ENCODE data around the gene NR3C2. TPM values are rescaled to one million over a fixed set of nuclear protein-coding genes. Genes with fewer than 3 reads are reported as not detected.

The NR3C2 gene
- total and polyA plus RNA-seq, 2 experiments from 2014 or later = 1.2 to 3.0 TPM

GRCh38 chr4:148215202-148215601 lies 227.0 kb downstream of the NR3C2 start:
- Histone ChIP-seq H3K4me1 (ENCODE audit: insufficient read depth) (no peaks in the 10 kb centered on the region), H3K4me3 (no peak overlapping the region), H3K27ac (ENCODE audit: low read depth) (no peak overlapping the region), H3K9me2 (ENCODE audit: insufficient read depth) (no peaks in the 10 kb centered on the region), H2AFZ (no peak overlapping the region), H3K27me3 (ENCODE audit: insufficient read depth) (no peaks in the 10 kb centered on the region), H3K36me3 (ENCODE audit: insufficient read depth) (no peaks in the 10 kb centered on the region; the same call in 1 of the 2 replicates), H3F3A (replicated peaks; ENCODE audit: low read depth) (no peaks in the 10 kb centered on the region), H3K4me2 (no peak overlapping the region), H4K20me1 (replicated peaks; ENCODE audit: insufficient read depth) (no peaks in the 10 kb centered on the region), H3K79me2 (replicated peaks; ENCODE audit: insufficient read depth) (no peaks in the 10 kb centered on the region)
- no peak overlapping the region for H3K4me3 Mint-ChIP-seq
- TF ChIP-seq EZH2 (IDR thresholded peaks at IDR 0.05; ENCODE audit: low read depth, unreplicated experiment) = no peak
- no peak for TF ChIP-seq EZH2phosphoT487 (IDR thresholded peaks at IDR 0.05; ENCODE audit: unreplicated experiment)
- TF ChIP-seq ZNF331 (CRISPR knock-in tag; IDR thresholded peaks at IDR 0.05; ENCODE audit: low read depth) = no peak
- TF ChIP-seq ZNF462 (CRISPR knock-in tag; IDR thresholded peaks at IDR 0.05) = no peak
- no peak for TF ChIP-seq POLR2AphosphoS5 (IDR thresholded peaks at IDR 0.05; ENCODE audit: low read depth)
- TF ChIP-seq, protein P1, sequence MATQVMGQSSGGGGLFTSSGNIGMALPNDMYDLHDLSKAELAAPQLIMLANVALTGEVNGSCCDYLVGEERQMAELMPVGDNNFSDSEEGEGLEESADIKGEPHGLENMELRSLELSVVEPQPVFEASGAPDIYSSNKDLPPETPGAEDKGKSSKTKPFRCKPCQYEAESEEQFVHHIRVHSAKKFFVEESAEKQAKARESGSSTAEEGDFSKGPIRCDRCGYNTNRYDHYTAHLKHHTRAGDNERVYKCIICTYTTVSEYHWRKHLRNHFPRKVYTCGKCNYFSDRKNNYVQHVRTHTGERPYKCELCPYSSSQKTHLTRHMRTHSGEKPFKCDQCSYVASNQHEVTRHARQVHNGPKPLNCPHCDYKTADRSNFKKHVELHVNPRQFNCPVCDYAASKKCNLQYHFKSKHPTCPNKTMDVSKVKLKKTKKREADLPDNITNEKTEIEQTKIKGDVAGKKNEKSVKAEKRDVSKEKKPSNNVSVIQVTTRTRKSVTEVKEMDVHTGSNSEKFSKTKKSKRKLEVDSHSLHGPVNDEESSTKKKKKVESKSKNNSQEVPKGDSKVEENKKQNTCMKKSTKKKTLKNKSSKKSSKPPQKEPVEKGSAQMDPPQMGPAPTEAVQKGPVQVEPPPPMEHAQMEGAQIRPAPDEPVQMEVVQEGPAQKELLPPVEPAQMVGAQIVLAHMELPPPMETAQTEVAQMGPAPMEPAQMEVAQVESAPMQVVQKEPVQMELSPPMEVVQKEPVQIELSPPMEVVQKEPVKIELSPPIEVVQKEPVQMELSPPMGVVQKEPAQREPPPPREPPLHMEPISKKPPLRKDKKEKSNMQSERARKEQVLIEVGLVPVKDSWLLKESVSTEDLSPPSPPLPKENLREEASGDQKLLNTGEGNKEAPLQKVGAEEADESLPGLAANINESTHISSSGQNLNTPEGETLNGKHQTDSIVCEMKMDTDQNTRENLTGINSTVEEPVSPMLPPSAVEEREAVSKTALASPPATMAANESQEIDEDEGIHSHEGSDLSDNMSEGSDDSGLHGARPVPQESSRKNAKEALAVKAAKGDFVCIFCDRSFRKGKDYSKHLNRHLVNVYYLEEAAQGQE (IDR thresholded peaks at IDR 0.05; ENCODE audit: unreplicated experiment) = no peak
- no peak for TF ChIP-seq CTCF (conservative IDR thresholded peaks at IDR 0.05; ENCODE audit: low read depth in 2 of 2)
- no peak for TF ChIP-seq ETS1 (IDR thresholded peaks at IDR 0.05)
- TF ChIP-seq CREB1 (CRISPR knock-in tag; IDR thresholded peaks at IDR 0.05; ENCODE audit: low read depth) = no peak
- TF ChIP-seq STAT1 (IDR thresholded peaks at IDR 0.05; ENCODE audit: unreplicated experiment) = no peak
- TF ChIP-seq JUNB (IDR thresholded peaks at IDR 0.05; ENCODE audit: unreplicated experiment) = no peak
- no peak for TF ChIP-seq ZNF114 (CRISPR knock-in tag; IDR thresholded peaks at IDR 0.05)
- no peak for TF ChIP-seq NANOG (IDR thresholded peaks at IDR 0.05; ENCODE audit: borderline replicate concordance)
- no peak overlapping the region for H3K27ac Mint-ChIP-seq
- no peaks in the 10 kb centered on the region for H3K27me3 Mint-ChIP-seq (ENCODE audit: insufficient read depth, low read depth, poor library complexity)
- no peaks in the 10 kb centered on the region for H3K9me3 Mint-ChIP-seq
- no peak for ATAC-seq
- H3K36me3 Mint-ChIP-seq (ENCODE audit: low read depth) = no peaks in the 10 kb centered on the region
- H3K4me1 Mint-ChIP-seq = peaks cover 4% of the 10 kb centered on the region; the same call in 1 of the 3 replicates
- no peak for DNase-seq (ENCODE audit: low spot score)
